ENCODE data around the gene TENT4A. TPM values are rescaled to one million over a fixed set of nuclear protein-coding genes. Genes with fewer than 3 reads are reported as not detected.

Gene TENT4A
- total RNA-seq, 1 donor from 2014 or later, result 45.7 TPM

DNA sequence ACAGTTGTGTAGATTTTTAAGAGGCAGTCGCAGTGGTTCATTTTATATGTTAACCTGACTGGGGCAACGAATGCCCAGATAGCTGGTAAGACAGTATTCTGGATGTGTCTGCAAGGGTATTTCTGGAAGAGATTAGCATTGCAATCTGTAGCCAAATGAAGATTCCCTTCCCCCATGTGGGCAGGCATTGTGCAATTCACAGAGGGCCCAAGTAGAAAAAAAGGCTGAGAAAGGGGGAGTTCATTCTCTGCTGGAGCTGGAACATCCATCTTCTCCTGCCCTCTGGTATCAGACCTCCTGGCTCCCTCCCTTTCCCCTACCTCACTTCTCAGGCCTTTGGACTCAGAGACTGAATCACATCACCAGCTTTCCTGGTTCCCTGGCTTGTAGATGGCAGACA lies 70.6 kb downstream of the TENT4A start:
- no peak for TF ChIP-seq CTCF (IDR thresholded peaks at IDR 0.05; ENCODE audit: unreplicated experiment)
- H3K9me3 Mint-ChIP-seq, result peaks cover 15% of the 10 kb centered on the region
- no peaks in the 10 kb centered on the region for H3K4me1 Mint-ChIP-seq
- H3K36me3 Mint-ChIP-seq, result no peaks in the 10 kb centered on the region
- H3K27me3 Mint-ChIP-seq (ENCODE audit: low read depth), result no peaks in the 10 kb centered on the region
- no peak for DNase-seq (ENCODE audit: low spot score in 2 of 2, unreplicated experiment in 2 of 2)
- H3K27ac Mint-ChIP-seq, result no peak overlapping the region
- H3K4me3 Mint-ChIP-seq, result no peak overlapping the region

DNA sequence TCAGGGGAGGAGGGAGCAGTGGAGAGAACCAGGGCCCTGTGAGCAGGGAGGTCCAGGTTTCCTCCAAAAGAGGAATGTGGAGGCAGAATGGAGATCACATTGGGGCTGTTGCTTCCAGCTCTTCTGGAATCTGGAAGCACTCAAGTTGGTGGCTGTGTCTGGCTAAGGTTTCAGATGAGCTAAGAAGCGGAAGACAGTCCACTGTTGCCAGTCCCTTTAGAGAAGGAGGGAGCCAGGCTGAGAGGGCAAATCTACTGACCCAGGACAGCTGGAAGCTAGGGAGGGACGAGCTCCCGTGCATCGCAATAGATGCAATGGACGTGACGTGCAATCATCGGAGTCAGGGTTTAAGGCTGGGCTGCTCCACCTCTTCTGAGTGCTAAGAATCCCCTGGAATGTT lies 71.2 kb downstream of the TENT4A start:
- Mint-ChIP-seq H3K36me3 (no peaks in the 10 kb centered on the region), H3K4me3 (no peak overlapping the region), H3K27me3 (ENCODE audit: low read depth) (no peaks in the 10 kb centered on the region), H3K9me3 (peaks cover 12% of the 10 kb centered on the region), H3K27ac (no peak overlapping the region), H3K4me1 (no peaks in the 10 kb centered on the region)
- TF ChIP-seq CTCF (IDR thresholded peaks at IDR 0.05; ENCODE audit: unreplicated experiment), result no peak
- no peak for DNase-seq (ENCODE audit: low spot score in 2 of 2, unreplicated experiment in 2 of 2)

DNA sequence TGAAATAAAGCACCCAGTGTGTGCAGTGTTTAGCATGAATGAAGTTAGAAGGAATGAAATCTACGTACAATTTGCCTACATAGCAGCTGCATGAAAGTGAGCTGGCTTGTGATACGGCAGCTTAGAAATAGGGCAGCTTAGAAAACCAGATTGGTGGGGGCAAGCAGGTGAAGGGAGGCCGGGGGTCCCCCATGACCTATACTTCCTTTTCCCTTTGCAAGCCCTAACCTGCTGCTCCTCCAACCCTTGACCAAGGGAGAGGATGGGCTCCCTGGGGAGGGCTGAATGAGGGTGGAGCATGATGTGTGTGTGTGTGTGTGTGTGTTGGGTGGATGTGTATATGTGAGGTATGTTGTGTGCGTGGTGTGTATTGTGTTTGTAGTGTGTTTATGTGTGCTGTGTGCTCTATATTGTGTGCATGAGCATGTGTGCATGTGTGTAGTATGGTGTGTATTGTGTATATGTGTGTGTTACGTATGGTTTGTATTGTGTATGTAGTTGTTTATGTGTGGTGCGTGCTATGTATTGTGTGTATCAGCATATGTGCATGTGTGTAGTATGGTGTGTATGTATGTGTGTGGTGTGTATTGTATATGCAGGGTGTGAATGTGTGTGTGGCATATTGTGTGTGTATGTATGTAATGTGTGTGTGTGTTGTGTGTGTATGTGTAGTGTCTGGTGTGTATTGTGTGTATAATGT lies 72.1 kb downstream of the TENT4A start:
- Mint-ChIP-seq H3K27ac (no peak overlapping the region), H3K9me3 (peaks cover 6% of the 10 kb centered on the region), H3K4me1 (no peaks in the 10 kb centered on the region)

GRCh38 chr5:6785861-6786180 lies 72.6 kb downstream of the TENT4A start:
- Mint-ChIP-seq H3K4me3 (no peak overlapping the region), H3K27ac (no peak overlapping the region), H3K9me3 (peaks cover under 1% of the 10 kb centered on the region), H3K27me3 (ENCODE audit: low read depth) (peaks cover 8% of the 10 kb centered on the region), H3K36me3 (no peaks in the 10 kb centered on the region), H3K4me1 (no peaks in the 10 kb centered on the region)
- DNase-seq (ENCODE audit: low spot score in 2 of 2, unreplicated experiment in 2 of 2), result no peak
- TF ChIP-seq CTCF (IDR thresholded peaks at IDR 0.05; ENCODE audit: unreplicated experiment), result no peak

More for the DNA sequence above, 72.1 kb downstream of the TENT4A start:
- no peak for DNase-seq (ENCODE audit: low spot score in 2 of 2, unreplicated experiment in 2 of 2)
- Mint-ChIP-seq H3K4me3 (no peak overlapping the region), H3K27me3 (ENCODE audit: low read depth) (peaks cover 4% of the 10 kb centered on the region), H3K36me3 (no peaks in the 10 kb centered on the region)
- TF ChIP-seq CTCF (IDR thresholded peaks at IDR 0.05; ENCODE audit: unreplicated experiment), result no peak

DNA sequence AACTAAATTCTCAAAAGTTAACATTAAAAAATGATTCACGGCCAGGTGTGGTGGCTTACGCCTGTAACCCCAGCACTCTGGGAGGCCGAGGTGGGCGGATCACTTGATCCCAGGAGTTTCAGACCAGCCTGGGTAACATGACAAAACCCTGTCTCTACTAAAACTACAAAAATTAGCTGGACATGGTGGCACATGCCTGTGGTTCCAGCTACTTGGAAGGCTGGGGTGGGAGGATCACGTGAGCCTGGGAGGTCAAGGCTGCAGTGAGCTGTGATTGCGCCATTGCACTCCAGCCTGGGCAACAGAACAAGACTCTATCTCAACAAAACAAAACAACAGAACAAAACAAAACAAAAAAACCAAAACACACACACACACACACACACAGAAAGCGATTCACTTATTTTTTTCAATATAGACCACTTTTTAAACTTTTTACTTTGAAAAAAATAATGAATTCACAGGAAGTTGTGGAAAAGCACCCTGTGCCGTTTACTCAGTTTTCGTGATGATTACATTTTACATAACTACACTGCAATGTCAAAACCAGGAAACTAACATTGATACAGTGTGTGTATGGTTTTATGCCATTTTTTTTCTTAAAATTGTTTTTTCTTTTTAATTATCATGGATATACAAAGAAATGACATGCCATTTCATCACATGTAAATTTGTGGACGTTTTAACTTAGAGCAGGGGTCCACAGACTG lies 73.7 kb downstream of the TENT4A start:
- no peaks in the 10 kb centered on the region for H3K4me1 Mint-ChIP-seq
- H3K9me3 Mint-ChIP-seq, result no peaks in the 10 kb centered on the region
- no peak overlapping the region for H3K27ac Mint-ChIP-seq
- DNase-seq (ENCODE audit: low spot score in 2 of 2, unreplicated experiment in 2 of 2), result no peak
- H3K27me3 Mint-ChIP-seq (ENCODE audit: low read depth), result peaks cover 18% of the 10 kb centered on the region
- TF ChIP-seq CTCF (IDR thresholded peaks at IDR 0.05; ENCODE audit: unreplicated experiment), result no peak
- H3K4me3 Mint-ChIP-seq, result no peak overlapping the region
- H3K36me3 Mint-ChIP-seq, result no peaks in the 10 kb centered on the region

All from mesothelial cell of epicardium (in vitro differentiated cells).